NCI-H460 (cell line): Measurements from ENCODE around the gene UGGT2. TPM values are rescaled to one million over a fixed set of nuclear protein-coding genes. Genes with fewer than 3 reads are reported as not detected.
"Not testable (repeated sequence)": the region's sequence is repeated elsewhere in the genome, so short reads cannot be mapped to it uniquely, and the experiment has no call there.

Source experiments
- DNase-seq: peaks from one replicate; pipeline ENCODE4 v3.0.0-alpha.2; 2016; ENCODE audit warnings: low read depth; ENCODE audit errors: extremely low read depth
- total RNA-seq: library from RNA; depleted of rRNA; stranded (reverse); fragments of >200 nt; shearing (Covaris generic); gene quantifications from 2 replicates; pipeline ENCODE4 v1.2.3, GENCODE V29; 2014

Gene UGGT2
- total RNA-seq, 1 experiment from 2014 or later, result 44.4 TPM

- DNase-seq, result not testable (repeated sequence)
Observed at GRCh38 chr13:96050955-96051354, 2.2 kb downstream of the UGGT2 start.

- not testable (repeated sequence) for DNase-seq
Observed at GRCh38 chr13:96046449-96047126, 6.6 kb downstream of the UGGT2 start.

- DNase-seq, result no peak
Observed at GRCh38 chr13:96044238-96044637, 9.0 kb downstream of the UGGT2 start.

- no peak for DNase-seq
Observed at GRCh38 chr13:96041326-96042110, 11.7 kb downstream of the UGGT2 start.

- DNase-seq, result no peak
Observed at GRCh38 chr13:96036515-96036914, 16.7 kb downstream of the UGGT2 start.

- DNase-seq, result no peak
Observed at GRCh38 chr13:96034662-96035061, 18.5 kb downstream of the UGGT2 start.

- DNase-seq, result no peak
Observed at GRCh38 chr13:96033220-96034015, 19.8 kb downstream of the UGGT2 start.

- no peak for DNase-seq
Observed at GRCh38 chr13:96032717-96033116, 20.5 kb downstream of the UGGT2 start.

- DNase-seq, result no peak
Observed at GRCh38 chr13:96029002-96029401, 24.2 kb downstream of the UGGT2 start.

GRCh38 chr13:96027496-96027895 is 25.7 kb downstream of the UGGT2 start:
- no peak for DNase-seq

GRCh38 chr13:96025283-96025682 is 27.9 kb downstream of the UGGT2 start:
- DNase-seq, result no peak

- DNase-seq, result no peak
Observed at GRCh38 chr13:96020931-96021330, 32.3 kb downstream of the UGGT2 start.

GRCh38 chr13:96020155-96020575 is 33.0 kb downstream of the UGGT2 start:
- DNase-seq, result peak; percentile 59

- DNase-seq, result no peak
Observed at GRCh38 chr13:96018135-96018534, 35.1 kb downstream of the UGGT2 start.

GRCh38 chr13:96011291-96011872 is 41.8 kb downstream of the UGGT2 start:
- no peak for DNase-seq

- DNase-seq, result no peak
Observed at GRCh38 chr13:96003304-96003703, 49.9 kb downstream of the UGGT2 start.

- no peak for DNase-seq
Observed at GRCh38 chr13:96002322-96003131, 50.7 kb downstream of the UGGT2 start.

GRCh38 chr13:96000069-96000468 is 53.1 kb downstream of the UGGT2 start:
- DNase-seq, result no peak

GRCh38 chr13:95987841-95988240 is 65.4 kb downstream of the UGGT2 start:
- no peak for DNase-seq

GRCh38 chr13:95982144-95982543 is 71.1 kb downstream of the UGGT2 start:
- no peak for DNase-seq
